H9 (cell line): ENCODE measurements around the gene RPS21. TPM values are rescaled to one million over a fixed set of nuclear protein-coding genes. Genes with fewer than 3 reads are reported as not detected.

ENCODE experiments used
- DNase-seq: peaks from one replicate; pipeline ENCODE4 v3.0.0-alpha.2; 2017
- H2AFZ ChIP-seq: one replicate; pipeline ENCODE4 v1.6.1; 2013; ENCODE audit warnings: mild to moderate bottlenecking, low read length, control low read depth, moderate library complexity
- H2AK5ac ChIP-seq: 2 replicates; pipeline ENCODE4 v1.6.1; 2013; ENCODE audit warnings: low read length, control low read depth, mixed read lengths; ENCODE audit not compliant: insufficient read length
- H2BK120ac ChIP-seq: one replicate; pipeline ENCODE4 v1.6.1; 2013; ENCODE audit warnings: low read depth, mild to moderate bottlenecking, low read length, control low read depth, inconsistent platforms; ENCODE audit not compliant: poor library complexity, severe bottlenecking
- H2BK12ac ChIP-seq: 2 replicates; pipeline ENCODE4 v1.6.1; 2013; ENCODE audit warnings: low read length, control low read depth, mixed read lengths, low read depth; ENCODE audit not compliant: insufficient read length
- H2BK15ac ChIP-seq: 2 replicates; pipeline ENCODE4 v1.6.1; 2013; ENCODE audit warnings: low read depth, low read length, control low read depth
- H2BK20ac ChIP-seq: one replicate; pipeline ENCODE4 v1.6.1; 2013; ENCODE audit warnings: low read depth, mild to moderate bottlenecking, low read length, control low read depth, inconsistent platforms; ENCODE audit not compliant: poor library complexity, severe bottlenecking
- H2BK5ac ChIP-seq: 2 replicates; pipeline ENCODE4 v1.6.1; 2013; ENCODE audit warnings: low read length, control low read depth, mixed read lengths; ENCODE audit not compliant: insufficient read length
- H3K14ac ChIP-seq: 2 replicates; pipeline ENCODE4 v1.6.1; 2013; ENCODE audit warnings: low read length, control low read depth; ENCODE audit not compliant: insufficient read depth
- H3K18ac ChIP-seq: 2 replicates; pipeline ENCODE4 v1.6.1; 2013; ENCODE audit warnings: low read depth, mild to moderate bottlenecking, mixed read lengths, low read length, control low read depth; ENCODE audit not compliant: insufficient read length
- H3K23ac ChIP-seq: 2 replicates; pipeline ENCODE4 v1.6.1; 2013; ENCODE audit warnings: low read length, control low read depth, mixed read lengths, low read depth; ENCODE audit not compliant: insufficient read length
- H3K23me2 ChIP-seq: 2 replicates; pipeline ENCODE4 v1.6.1; 2013; ENCODE audit warnings: low read depth, mild to moderate bottlenecking, mixed read lengths, low read length, control low read depth; ENCODE audit not compliant: insufficient read length, poor library complexity, severe bottlenecking
- H3K27ac ChIP-seq: 2 replicates; pipeline ENCODE4 v1.5.1; 2013; ENCODE audit warnings: low read length, control low read depth, mixed read lengths, low read depth; ENCODE audit not compliant: insufficient read length
- H3K27me3 ChIP-seq: 2 replicates; pipeline ENCODE4 v1.6.1; 2013; ENCODE audit warnings: low read length, control low read depth, inconsistent platforms; ENCODE audit not compliant: insufficient read depth
- H3K4ac ChIP-seq: 2 replicates; pipeline ENCODE4 v1.6.1; 2013; ENCODE audit warnings: low read depth, mild to moderate bottlenecking, control low read depth, inconsistent platforms, low read length, moderate library complexity
- H3K4me1 ChIP-seq: 2 replicates; pipeline ENCODE4 v1.6.1; 2013; ENCODE audit warnings: low read length, control low read depth, inconsistent platforms; ENCODE audit not compliant: insufficient read depth
- H3K4me2 ChIP-seq: 2 replicates; pipeline ENCODE4 v1.6.1; 2013; ENCODE audit warnings: low read length, control low read depth, mixed read lengths; ENCODE audit not compliant: insufficient read length, insufficient read depth
- H3K56ac ChIP-seq: 2 replicates; pipeline ENCODE4 v1.6.1; 2013; ENCODE audit warnings: low read depth, mild to moderate bottlenecking, mixed read lengths, low read length, control low read depth; ENCODE audit not compliant: insufficient read length
- H3K79me1 ChIP-seq: 2 replicates; pipeline ENCODE4 v1.6.1; 2013; ENCODE audit warnings: low read depth, mild to moderate bottlenecking, moderate library complexity, low read length, control low read depth, inconsistent platforms; ENCODE audit not compliant: insufficient read depth, poor library complexity, severe bottlenecking
- H3K79me2 ChIP-seq: 2 replicates; pipeline ENCODE4 v1.6.1; 2013; ENCODE audit warnings: low read length, control low read depth, inconsistent platforms; ENCODE audit not compliant: insufficient read depth
- H3K9ac ChIP-seq: 2 replicates; pipeline ENCODE4 v1.6.1; 2013; ENCODE audit warnings: low read length, control low read depth, mixed read lengths; ENCODE audit not compliant: insufficient read length; ENCODE audit errors: extremely low read depth
- H3K9me3 ChIP-seq: one replicate; pipeline ENCODE4 v1.6.1; 2013; ENCODE audit warnings: low read depth, low read length, inconsistent platforms; ENCODE audit not compliant: control insufficient read depth
- H3T11ph ChIP-seq: one replicate; pipeline ENCODE4 v1.6.1; 2013; ENCODE audit warnings: mild to moderate bottlenecking, low read length, control low read depth, inconsistent platforms
- H4K20me1 ChIP-seq: one replicate; pipeline ENCODE4 v1.6.1; 2013; ENCODE audit not compliant: control insufficient read depth, insufficient read length, insufficient read depth
- H4K5ac ChIP-seq: 2 replicates; pipeline ENCODE4 v1.6.1; 2013; ENCODE audit warnings: low read depth, mild to moderate bottlenecking, mixed read lengths, low read length, control low read depth; ENCODE audit not compliant: insufficient read length
- H4K8ac ChIP-seq: replicated peaks from 2 replicates; pipeline ENCODE4 v1.6.1; 2013; ENCODE audit warnings: low read length, control low read depth, mixed read lengths, low read depth; ENCODE audit not compliant: insufficient read length
- H4K91ac ChIP-seq: 2 replicates; pipeline ENCODE4 v1.6.1; 2013; ENCODE audit warnings: low read depth, mild to moderate bottlenecking, moderate library complexity, mixed read lengths, low read length, control low read depth; ENCODE audit not compliant: insufficient read length
- H3K27ac Mint-ChIP-seq, 3 experiments: 2 replicates in 2 of 3; 3 replicates in 1 of 3; pipeline ENCODE4 v1.8.0; 2020 to 2021; ENCODE audit warnings: mixed read lengths in 3 of 3, mild to moderate bottlenecking in 1 of 3, moderate library complexity in 1 of 3
- H3K27me3 Mint-ChIP-seq: 2 replicates; pipeline ENCODE4 v1.8.0; 2021; ENCODE audit warnings: low read depth, mild to moderate bottlenecking, moderate library complexity, mixed read lengths
- H3K36me3 Mint-ChIP-seq, 3 experiments: 2 replicates in 2 of 3; 3 replicates in 1 of 3; pipeline ENCODE4 v1.8.0; 2020 to 2021; ENCODE audit warnings: low read depth in 3 of 3, mixed read lengths in 3 of 3; ENCODE audit not compliant: insufficient read depth in 1 of 3
- H3K4me1 Mint-ChIP-seq, 2 experiments: 2 replicates each; pipeline ENCODE4 v1.8.0; 2020; ENCODE audit warnings: mixed read lengths in 2 of 2
- H3K4me3 Mint-ChIP-seq, 2 experiments: 2 replicates in 1 of 2; 3 replicates in 1 of 2; pipeline ENCODE4 v1.8.0; 2020 to 2021; ENCODE audit warnings: mild to moderate bottlenecking in 2 of 2, mixed read lengths in 2 of 2, moderate library complexity in 1 of 2
- H3K9me3 Mint-ChIP-seq, 2 experiments: 2 replicates in 1 of 2; 3 replicates in 1 of 2; pipeline ENCODE4 v1.8.0; 2020; ENCODE audit warnings: mild to moderate bottlenecking in 2 of 2, mixed read lengths in 2 of 2, moderate library complexity in 1 of 2
- CTCF ChIP-seq: fragments of 200-600 bp; sonication (generic); conservative IDR thresholded peaks from 3 replicates; pipeline ENCODE4 v1.8.0; 2021; ENCODE audit warnings: antibody characterized with exemption, mild to moderate bottlenecking
- WGBS: extraction: QIAGEN DNeasy Blood & Tissue Kit; methylation state at CpG from one replicate; pipeline ENCODE4 v1.1.7; 2013; ENCODE audit warnings: missing lambda C conversion rate, low lambda C conversion rate, mixed read lengths; ENCODE audit not compliant: insufficient read length; ENCODE audit errors: extremely low coverage; 5-methylcytosine and 5-hydroxymethylcytosine counted together
- total RNA-seq: library from RNA; stranded (reverse); gene quantifications from 2 replicates; pipeline ENCODE4 v1.2.1, GENCODE V29; 2021

Gene RPS21
- total RNA-seq, 1 experiment from 2014 or later, result 1,715 TPM

GRCh38 chr20:62381202-62381797 lies 5.6 kb upstream of the RPS21 start:
- no peak overlapping the region for H3K4me2 ChIP-seq
- no peak overlapping the region for H3K4ac ChIP-seq
- no peak overlapping the region for H2AFZ ChIP-seq
- no peak overlapping the region for H3K27ac ChIP-seq
- H4K5ac ChIP-seq, result no peak overlapping the region
- H3K14ac ChIP-seq, result no peak overlapping the region
- H3K27me3 ChIP-seq, result no peaks in the 10 kb centered on the region
- H4K8ac ChIP-seq, result no peak overlapping the region
- no peak for DNase-seq
- Mint-ChIP-seq H3K27ac (no peak overlapping the region), H3K9me3 (peaks cover 4 to 6% of the 10 kb centered on the region in 2 experiments; a peak in 4 of 5 replicates), H3K27me3 (no peaks in the 10 kb centered on the region; the same call in 1 of the 2 replicates), H3K36me3 (peaks cover 8 to 17% (median 11%) of the 10 kb centered on the region in 3 experiments), H3K4me1 (peaks cover 21 to 30% of the 10 kb centered on the region in 2 experiments), H3K4me3 (no peak overlapping the region)
- H2BK12ac ChIP-seq, result no peak overlapping the region
- no peak overlapping the region for H2BK5ac ChIP-seq
- no peak overlapping the region for H3K23ac ChIP-seq
- no peaks in the 10 kb centered on the region for H4K20me1 ChIP-seq
- no peak overlapping the region for H3K18ac ChIP-seq
- H3T11ph ChIP-seq, result no peak overlapping the region
- H3K56ac ChIP-seq, result no peak overlapping the region
- WGBS, result no CpG with 5 or more reads among the region's 16 CpGs
- H3K9ac ChIP-seq, result no peak overlapping the region
- no peak overlapping the region for H4K91ac ChIP-seq
- H2BK20ac ChIP-seq, result no peak overlapping the region
- no peaks in the 10 kb centered on the region for H3K4me1 ChIP-seq
- no peak overlapping the region for H2BK120ac ChIP-seq
- peaks cover 5% of the 10 kb centered on the region for H3K23me2 ChIP-seq
- TF ChIP-seq CTCF, result no peak
- no peak overlapping the region for H2BK15ac ChIP-seq
- peaks cover 3% of the 10 kb centered on the region; the same call in 1 of the 2 replicates for H3K79me2 ChIP-seq
- H3K9me3 ChIP-seq, result no peaks in the 10 kb centered on the region
- H3K79me1 ChIP-seq, result no peaks in the 10 kb centered on the region
- H2AK5ac ChIP-seq, result no peak overlapping the region
